ENCODE measurements around the gene PPP2R2C. TPM values are rescaled to one million over a fixed set of nuclear protein-coding genes. Genes with fewer than 3 reads are reported as not detected.

PPP2R2C gene
- total RNA-seq, 1 experiment from 2014 or later, result 26.7 TPM

GRCh38 chr4:6418193-6418755, 54.1 kb downstream of the PPP2R2C start:
- intact Hi-C loops (cut with micrococcal nuclease; ENCODE audit: unreplicated experiment), result no loop called here
- Histone ChIP-seq H3K4me3 (ENCODE audit: low read depth in 2 of 2, low read length in 2 of 2) (no peak overlapping the region), H3K9me3 (ENCODE audit: control insufficient read depth, insufficient read depth, low read depth, low read length) (no peaks in the 10 kb centered on the region), H3K27me3 (ENCODE audit: control insufficient read depth, insufficient read depth, low read length) (no peaks in the 10 kb centered on the region), H3K4me1 (ENCODE audit: control insufficient read depth, insufficient read depth, low read length) (0 out of 2 replicates have a peak, but pooled peaks cover 3% of the 10 kb centered on the region), H3K27ac (ENCODE audit: low read length) (no peak overlapping the region), H3K36me3 (ENCODE audit: control insufficient read depth, insufficient read depth, low read length) (no peaks in the 10 kb centered on the region)
- ChIA-PET CTCF (no interaction called here), POLR2A (no interaction called here)
- in situ Hi-C loops (cut with HindIII; ENCODE audit: low pct_unique_long_range_greater_than_20kb, low sequenced_read_pairs), result no loop called here
- no peak; the same call in 1 of the 2 replicates for ATAC-seq
- BruUV-seq (replicated peaks), result no TSS peak
- TF ChIP-seq POLR2AphosphoS5 (IDR thresholded peaks at IDR 0.05; ENCODE audit: low read depth, low read length), result no peak
- TF ChIP-seq SIN3A (IDR thresholded peaks at IDR 0.05; ENCODE audit: borderline replicate concordance, insufficient read depth, low read depth, low read length), result no peak
- no peak for TF ChIP-seq TCF7L2 (IDR thresholded peaks at IDR 0.05; ENCODE audit: low read depth, low read length)
- no peak for TF ChIP-seq REST (IDR thresholded peaks at IDR 0.05; ENCODE audit: insufficient read depth in 1 of 2, low read depth in 2 of 2, low read length in 1 of 2)
- TF ChIP-seq CTCF (IDR thresholded peaks at IDR 0.05), result no peak
- DNase-seq (ENCODE audit: low read depth, low spot score), result no peak

GRCh38 chr4:6417516-6418050, 54.8 kb downstream of the PPP2R2C start:
- Histone ChIP-seq H3K9me3 (ENCODE audit: control insufficient read depth, insufficient read depth, low read depth, low read length) (no peaks in the 10 kb centered on the region), H3K36me3 (ENCODE audit: control insufficient read depth, insufficient read depth, low read length) (no peaks in the 10 kb centered on the region), H3K27ac (ENCODE audit: low read length) (no peak overlapping the region), H3K4me1 (ENCODE audit: control insufficient read depth, insufficient read depth, low read length) (0 out of 2 replicates have a peak, but pooled peaks cover 3% of the 10 kb centered on the region), H3K4me3 (ENCODE audit: low read depth in 2 of 2, low read length in 2 of 2) (no peak overlapping the region), H3K27me3 (ENCODE audit: control insufficient read depth, insufficient read depth, low read length) (no peaks in the 10 kb centered on the region)
- ATAC-seq, result no peak
- ChIA-PET CTCF (no interaction called here), POLR2A (no interaction called here)
- in situ Hi-C loops (cut with HindIII; ENCODE audit: low pct_unique_long_range_greater_than_20kb, low sequenced_read_pairs) (no loop called here), intact Hi-C loops (cut with micrococcal nuclease; ENCODE audit: unreplicated experiment) (no loop called here)
- TF ChIP-seq CTCF (IDR thresholded peaks at IDR 0.05) (no peak), TCF7L2 (IDR thresholded peaks at IDR 0.05; ENCODE audit: low read depth, low read length) (no peak), SIN3A (IDR thresholded peaks at IDR 0.05; ENCODE audit: borderline replicate concordance, insufficient read depth, low read depth, low read length) (no peak), REST (IDR thresholded peaks at IDR 0.05; ENCODE audit: insufficient read depth in 1 of 2, low read depth in 2 of 2, low read length in 1 of 2) (no peak), POLR2AphosphoS5 (IDR thresholded peaks at IDR 0.05; ENCODE audit: low read depth, low read length) (no peak)
- BruUV-seq (replicated peaks), result no TSS peak
- no peak for DNase-seq (ENCODE audit: low read depth, low spot score)
